ENCODE data around the gene BSG. TPM values are rescaled to one million over a fixed set of nuclear protein-coding genes. Genes with fewer than 3 reads are reported as not detected.

The BSG gene
- total and polyA plus RNA-seq, 10 of the 15 experiments (the other 5 are each of a cell fraction or from before 2014, with no cell fraction given): 2.8 to 297 (median 199) TPM

- Histone ChIP-seq H3K9ac (ENCODE audit: control insufficient read depth, insufficient read depth, low read length) (no peak overlapping the region), H3K27me3 (replicated peaks in 1 of 2; ENCODE audit: control insufficient read depth in 2 of 2, insufficient read depth in 2 of 2, low read length in 1 of 2) (no peaks in the 10 kb centered on the region), H3K9me3 (replicated peaks; ENCODE audit: control insufficient read depth, insufficient read depth, low read length) (no peaks in the 10 kb centered on the region), H4K20me1 (ENCODE audit: control insufficient read depth, insufficient read depth) (no peaks in the 10 kb centered on the region), H3K4me3 (no peak overlapping the region), H3K27ac (ENCODE audit: control insufficient read depth, insufficient read depth) (no peak overlapping the region), H3K79me2 (ENCODE audit: control insufficient read depth, insufficient read depth, low read length) (no peaks in the 10 kb centered on the region), H3K4me2 (ENCODE audit: control insufficient read depth, insufficient read depth) (no peak overlapping the region), H3K4me1 (ENCODE audit: control insufficient read depth, insufficient read depth, low read length) (no peaks in the 10 kb centered on the region), H3K36me3 (ENCODE audit: control insufficient read depth in 2 of 2, insufficient read depth in 2 of 2, low read length in 1 of 2) (peaks cover 0 to 9% of the 10 kb centered on the region in 2 experiments; a peak in 2 of 4 replicates), H2AFZ (ENCODE audit: control insufficient read depth, low read depth, low read length) (no peak overlapping the region)
- in situ Hi-C loops (cut with MboI) (no loop called here), intact Hi-C loops (cut with micrococcal nuclease; ENCODE audit: unreplicated experiment) (no loop called here)
- BruUV-seq (replicated peaks): no TSS peak
- no peak for FAIRE-seq
- ChIA-PET RAD21 (ENCODE audit: unreplicated experiment) (no interaction called here), SMC1A (ENCODE audit: uncharacterized antibody, unreplicated experiment) (no interaction called here), POLR2A (no interaction called here), CTCF (no interaction called here)
- no peak for DNase-seq (ENCODE audit: low read depth, low spot score)
- no peak for TF ChIP-seq BACH1 (IDR thresholded peaks at IDR 0.05; ENCODE audit: borderline replicate concordance)
- no peak for TF ChIP-seq NR2C1 (IDR thresholded peaks at IDR 0.05)
- TF ChIP-seq EGR1 (IDR thresholded peaks at IDR 0.05; ENCODE audit: borderline replicate concordance in 1 of 2, low read depth in 2 of 2, low read length in 2 of 2): peak in 1 of 2 experiments; percentile 70; a peak in 1 of 3 replicates
- no peak for TF ChIP-seq MXI1 (IDR thresholded peaks at IDR 0.05; ENCODE audit: low read depth, low read length)
- peak; percentile 49 for ATAC-seq
- WGBS (ENCODE audit: insufficient coverage, insufficient replicate concordance, low lambda C conversion rate, missing lambda C conversion rate): 63% methylated on average over 29 of the region's 58 CpGs
Measured at GRCh38 chr19:616747-617526, 44.5 kb downstream of the BSG start.

GRCh38 chr19:617551-618246 is 45.3 kb downstream of the BSG start:
- H3K4me2 ChIP-seq (ENCODE audit: control insufficient read depth, insufficient read depth): no peak overlapping the region
- no TSS peak for BruUV-seq (replicated peaks)
- SMC1A ChIA-PET (ENCODE audit: uncharacterized antibody, unreplicated experiment): no interaction called here
- no peak overlapping the region for H3K27ac ChIP-seq (ENCODE audit: control insufficient read depth, insufficient read depth)
- no peaks in the 10 kb centered on the region; the same call in 2 of the 3 replicates for H3K9me3 ChIP-seq (replicated peaks; ENCODE audit: control insufficient read depth, insufficient read depth, low read length)
- POLR2A ChIA-PET: no interaction called here
- ATAC-seq (no peak; the same call in 2 of the 3 replicates), DNase-seq (ENCODE audit: low read depth, low spot score) (no peak), FAIRE-seq (no peak)
- no peaks in the 10 kb centered on the region for H4K20me1 ChIP-seq (ENCODE audit: control insufficient read depth, insufficient read depth)
- in situ Hi-C loops (cut with MboI) (no loop called here), intact Hi-C loops (cut with micrococcal nuclease; ENCODE audit: unreplicated experiment) (no loop called here)
- no peak overlapping the region for H3K4me3 ChIP-seq
- no peaks in the 10 kb centered on the region for H3K4me1 ChIP-seq (ENCODE audit: control insufficient read depth, insufficient read depth, low read length)
- H3K79me2 ChIP-seq (ENCODE audit: control insufficient read depth, insufficient read depth, low read length): no peaks in the 10 kb centered on the region
- WGBS (ENCODE audit: insufficient coverage, insufficient replicate concordance, low lambda C conversion rate, missing lambda C conversion rate): 93% methylated on average over 25 of the region's 29 CpGs
- H3K9ac ChIP-seq (ENCODE audit: control insufficient read depth, insufficient read depth, low read length): no peak overlapping the region
- H3K27me3 ChIP-seq (replicated peaks in 1 of 2; ENCODE audit: control insufficient read depth in 2 of 2, insufficient read depth in 2 of 2, low read length in 1 of 2): no peaks in the 10 kb centered on the region
- no peak for TF ChIP-seq ATF7 (IDR thresholded peaks at IDR 0.05; ENCODE audit: low read depth)
- TF ChIP-seq POLR2A (IDR thresholded peaks at IDR 0.05; ENCODE audit: low read depth, low read length): peak; percentile 16; the same call in 1 of the 2 replicates
- CTCF ChIA-PET: no interaction called here
- RAD21 ChIA-PET (ENCODE audit: unreplicated experiment): no interaction called here
- peaks cover 0 to 9% of the 10 kb centered on the region in 2 experiments; a peak in 2 of 4 replicates for H3K36me3 ChIP-seq (ENCODE audit: control insufficient read depth in 2 of 2, insufficient read depth in 2 of 2, low read length in 1 of 2)
- H2AFZ ChIP-seq (ENCODE audit: control insufficient read depth, low read depth, low read length): no peak overlapping the region
